Measurements from ENCODE around the gene KCNQ5.

DNA sequence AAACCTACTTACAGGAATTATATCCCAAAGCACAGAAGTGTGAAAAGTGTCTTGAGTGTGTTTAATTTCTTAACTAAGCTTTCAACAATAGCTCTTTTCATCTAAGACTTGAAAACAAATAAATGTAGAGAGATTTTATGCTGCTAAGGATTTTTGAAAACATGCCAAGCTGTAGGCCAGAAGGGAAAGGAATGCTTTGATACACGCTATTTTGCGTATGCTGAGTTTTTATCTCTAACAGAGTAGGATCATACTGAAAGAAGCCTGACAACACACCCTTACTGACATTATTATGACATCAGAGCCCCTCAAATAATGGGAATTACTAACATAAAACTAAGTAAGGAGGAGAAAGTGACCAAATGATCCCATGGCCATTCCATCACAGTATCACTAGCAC lies 338.0 kb downstream of the KCNQ5 start:
- TF ChIP-seq, protein P1, sequence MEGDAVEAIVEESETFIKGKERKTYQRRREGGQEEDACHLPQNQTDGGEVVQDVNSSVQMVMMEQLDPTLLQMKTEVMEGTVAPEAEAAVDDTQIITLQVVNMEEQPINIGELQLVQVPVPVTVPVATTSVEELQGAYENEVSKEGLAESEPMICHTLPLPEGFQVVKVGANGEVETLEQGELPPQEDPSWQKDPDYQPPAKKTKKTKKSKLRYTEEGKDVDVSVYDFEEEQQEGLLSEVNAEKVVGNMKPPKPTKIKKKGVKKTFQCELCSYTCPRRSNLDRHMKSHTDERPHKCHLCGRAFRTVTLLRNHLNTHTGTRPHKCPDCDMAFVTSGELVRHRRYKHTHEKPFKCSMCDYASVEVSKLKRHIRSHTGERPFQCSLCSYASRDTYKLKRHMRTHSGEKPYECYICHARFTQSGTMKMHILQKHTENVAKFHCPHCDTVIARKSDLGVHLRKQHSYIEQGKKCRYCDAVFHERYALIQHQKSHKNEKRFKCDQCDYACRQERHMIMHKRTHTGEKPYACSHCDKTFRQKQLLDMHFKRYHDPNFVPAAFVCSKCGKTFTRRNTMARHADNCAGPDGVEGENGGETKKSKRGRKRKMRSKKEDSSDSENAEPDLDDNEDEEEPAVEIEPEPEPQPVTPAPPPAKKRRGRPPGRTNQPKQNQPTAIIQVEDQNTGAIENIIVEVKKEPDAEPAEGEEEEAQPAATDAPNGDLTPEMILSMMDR (IDR thresholded peaks at IDR 0.05), result no peak
- no peak for TF ChIP-seq POLR2A (IDR thresholded peaks at IDR 0.05)
